Skeletal muscle cell (primary cell): ENCODE measurements around the gene PRKN.

Source experiments
- DNase-seq: peaks from one replicate; pipeline ENCODE4 v3.0.0-alpha.2; 2010; ENCODE audit warnings: low read depth
- H3K4me3 ChIP-seq: 2 replicates; pipeline ENCODE4 v1.5.1; 2011; ENCODE audit warnings: low read depth, mild to moderate bottlenecking, control low read depth, low read length, moderate library complexity

Gene PRKN

GRCh38 chr6:162147805-162148204, 579.8 kb downstream of the PRKN start:
- DNase-seq, result no peak
- H3K4me3 ChIP-seq, result no peak overlapping the region

- no peak overlapping the region for H3K4me3 ChIP-seq
- no peak for DNase-seq
Observed at GRCh38 chr6:162147281-162147680, 580.3 kb downstream of the PRKN start.

- DNase-seq, result no peak
- no peak overlapping the region for H3K4me3 ChIP-seq
Observed at GRCh38 chr6:162140251-162140852, 587.2 kb downstream of the PRKN start.

GRCh38 chr6:162125659-162126058, 601.9 kb downstream of the PRKN start:
- no peak overlapping the region for H3K4me3 ChIP-seq
- DNase-seq, result no peak

GRCh38 chr6:162124710-162125435, 602.7 kb downstream of the PRKN start:
- H3K4me3 ChIP-seq, result no peak overlapping the region
- DNase-seq, result no peak

GRCh38 chr6:162123797-162124196, 603.8 kb downstream of the PRKN start:
- H3K4me3 ChIP-seq, result no peak overlapping the region
- DNase-seq, result no peak

GRCh38 chr6:162119341-162119740, 608.2 kb downstream of the PRKN start:
- peak; percentile 45 for DNase-seq
- H3K4me3 ChIP-seq, result no peak overlapping the region

- no peak overlapping the region for H3K4me3 ChIP-seq
- no peak for DNase-seq
Observed at GRCh38 chr6:162118706-162119105, 608.9 kb downstream of the PRKN start.

- DNase-seq, result no peak
- no peak overlapping the region for H3K4me3 ChIP-seq
Observed at GRCh38 chr6:162116902-162117525, 610.6 kb downstream of the PRKN start.

GRCh38 chr6:162109480-162110050, 618.0 kb downstream of the PRKN start:
- no peak overlapping the region for H3K4me3 ChIP-seq
- no peak for DNase-seq

- no peak for DNase-seq
- no peak overlapping the region for H3K4me3 ChIP-seq
Observed at GRCh38 chr6:162108041-162108440, 619.5 kb downstream of the PRKN start.

GRCh38 chr6:162100096-162100495, 627.5 kb downstream of the PRKN start:
- no peak overlapping the region for H3K4me3 ChIP-seq
- no peak for DNase-seq

- H3K4me3 ChIP-seq, result no peak overlapping the region
- peak; percentile 90 for DNase-seq
Observed at GRCh38 chr6:162099685-162100084, 627.9 kb downstream of the PRKN start.

GRCh38 chr6:162092816-162093502, 634.6 kb downstream of the PRKN start:
- H3K4me3 ChIP-seq, result no peak overlapping the region
- no peak for DNase-seq

GRCh38 chr6:162090734-162091133, 636.8 kb downstream of the PRKN start:
- no peak for DNase-seq
- H3K4me3 ChIP-seq, result no peak overlapping the region

- H3K4me3 ChIP-seq, result no peak overlapping the region
- DNase-seq, result no peak
Observed at GRCh38 chr6:162088091-162088490, 639.5 kb downstream of the PRKN start.

- no peak for DNase-seq
- H3K4me3 ChIP-seq, result no peak overlapping the region
Observed at GRCh38 chr6:162085561-162085960, 642.0 kb downstream of the PRKN start.

GRCh38 chr6:162082520-162082919, 645.0 kb downstream of the PRKN start:
- H3K4me3 ChIP-seq, result no peak overlapping the region
- no peak for DNase-seq

GRCh38 chr6:162078667-162079066, 648.9 kb downstream of the PRKN start:
- no peak overlapping the region for H3K4me3 ChIP-seq
- no peak for DNase-seq

GRCh38 chr6:162078126-162078525, 649.4 kb downstream of the PRKN start:
- no peak overlapping the region for H3K4me3 ChIP-seq
- DNase-seq, result no peak
